Left lobe of liver (tissue), 2 donors: ENCODE data around the gene OR2L8. TPM values are rescaled to one million over a fixed set of nuclear protein-coding genes. Genes with fewer than 3 reads are reported as not detected.
A peak's percentile ranks its signal among the peaks of the same experiment; 100 is the strongest.
"Not testable (repeated sequence)": the region's sequence is repeated elsewhere in the genome, so short reads cannot be mapped to it uniquely, and the experiment has no call there.

Experiments used
- ATAC-seq: fragments of 200-7000 bp; cut with Tn5 transposase; one replicate; pipeline ENCODE4 v1.9.1; 2020; ENCODE audit warnings: mild to moderate bottlenecking, moderate library complexity
- DNase-seq: peaks from one replicate; pipeline ENCODE4 v3.0.0-alpha.2; 2020; ENCODE audit warnings: low spot score
- total RNA-seq: library from RNA; stranded (reverse); gene quantifications from one replicate; pipeline ENCODE4 v1.2.1, GENCODE V29; 2021
- donor health status: DM: no; HTN: no; CAD: no; lungs with moderate emphysema.
- donor health status: DM: no; HTN: yes; CAD: no.

The OR2L8 gene, protein sequence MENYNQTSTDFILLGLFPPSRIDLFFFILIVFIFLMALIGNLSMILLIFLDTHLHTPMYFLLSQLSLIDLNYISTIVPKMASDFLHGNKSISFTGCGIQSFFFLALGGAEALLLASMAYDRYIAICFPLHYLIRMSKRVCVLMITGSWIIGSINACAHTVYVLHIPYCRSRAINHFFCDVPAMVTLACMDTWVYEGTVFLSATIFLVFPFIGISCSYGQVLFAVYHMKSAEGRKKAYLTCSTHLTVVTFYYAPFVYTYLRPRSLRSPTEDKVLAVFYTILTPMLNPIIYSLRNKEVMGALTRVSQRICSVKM
- total RNA-seq: not detected

DNA sequence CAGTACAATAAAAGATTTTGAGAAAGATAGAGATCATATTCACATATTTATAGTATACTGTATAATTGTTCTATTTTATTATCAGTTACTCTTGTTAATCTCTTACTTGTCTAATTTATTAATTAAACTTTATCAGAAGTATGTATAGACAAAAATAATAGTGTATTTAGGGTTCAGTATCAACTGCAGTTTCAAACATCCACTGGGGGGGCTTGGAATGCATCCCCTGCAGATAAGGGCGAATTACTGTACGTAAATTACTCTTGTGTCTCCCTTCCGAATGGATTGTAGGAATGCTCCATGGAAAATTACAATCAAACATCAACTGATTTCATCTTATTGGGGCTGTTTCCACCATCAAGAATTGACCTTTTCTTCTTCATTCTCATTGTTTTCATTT lies at the start of gene OR2L8:
TSS of gene OR2L8 (plus strand) at position 301 of the 400 bp plus-strand sequence. CDS start at position 301, 0 bp downstream.
- ATAC-seq (no peak), DNase-seq (no peak)

DNA sequence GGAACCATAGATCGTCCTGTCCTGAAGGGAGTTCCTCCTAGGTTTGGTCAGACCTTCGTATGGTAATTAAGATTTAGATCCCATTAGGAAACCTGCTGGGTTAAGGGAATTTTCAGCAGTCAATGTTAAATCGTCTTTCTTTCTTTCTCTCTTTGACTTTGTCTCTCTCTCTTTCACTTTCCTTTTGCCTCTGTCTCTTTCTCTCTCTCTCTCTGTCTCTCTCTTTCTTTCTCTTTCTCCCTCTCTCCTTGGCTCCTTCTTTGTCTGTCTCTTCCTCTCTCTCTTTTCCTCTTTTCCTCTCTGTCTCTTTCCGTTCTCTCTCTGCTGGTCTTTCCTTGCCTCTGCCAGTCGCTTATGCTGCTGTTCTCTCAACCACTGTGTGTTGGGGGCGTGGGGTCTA lies 44.5 kb upstream of the OR2L8 start:
- no peak for ATAC-seq
- DNase-seq: no peak

DNA sequence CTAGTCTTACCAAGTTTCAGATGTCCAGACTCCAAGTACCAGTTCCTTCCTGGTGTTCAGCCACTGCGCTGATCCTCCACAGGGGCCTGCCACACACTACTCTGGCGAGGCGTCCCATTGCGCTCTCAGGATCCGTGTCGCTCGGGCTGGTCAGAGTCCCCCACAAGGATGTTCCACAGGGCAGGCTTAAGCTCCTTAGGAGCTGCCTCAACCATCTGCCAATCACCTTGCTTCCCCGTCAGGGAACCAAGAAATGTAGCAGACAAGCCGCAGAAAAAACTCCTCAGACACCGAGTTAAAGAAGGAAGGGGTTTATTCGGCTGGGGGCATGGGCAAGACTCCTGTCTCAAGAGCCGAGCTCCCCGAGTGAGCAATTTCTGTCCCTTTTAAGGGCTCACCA lies 43.5 kb upstream of the OR2L8 start:
- ATAC-seq (no peak), DNase-seq (no peak)

DNA sequence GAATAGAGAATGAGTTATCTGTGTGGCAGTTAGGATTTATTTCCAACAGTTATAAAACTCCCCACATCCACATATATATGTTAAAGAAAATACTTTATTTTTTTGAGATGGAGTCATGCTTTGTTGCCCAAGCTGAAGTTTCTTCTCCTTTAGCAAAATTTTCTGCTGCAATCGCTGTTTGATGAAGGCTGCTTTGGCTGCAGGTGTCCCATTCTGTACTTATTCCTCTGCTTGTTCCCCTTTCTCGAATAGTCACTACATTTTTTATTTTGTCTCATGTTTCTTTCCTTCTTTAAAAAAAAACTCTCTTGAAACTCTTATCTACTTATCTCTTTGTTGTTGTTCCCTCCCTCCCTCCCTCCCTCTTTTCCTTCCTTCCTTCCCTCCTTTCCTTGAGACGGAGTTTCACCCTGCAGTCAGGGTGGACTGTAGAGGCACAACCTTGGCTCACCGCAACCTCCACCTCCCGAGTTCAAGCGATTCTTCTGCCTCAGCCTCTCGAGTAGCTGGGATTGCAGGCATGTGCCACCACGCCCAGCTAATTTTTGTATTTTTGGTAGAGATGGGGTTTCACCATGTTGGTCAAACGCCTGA lies 42.7 kb upstream of the OR2L8 start:
- ATAC-seq (no peak), DNase-seq (no peak)

DNA sequence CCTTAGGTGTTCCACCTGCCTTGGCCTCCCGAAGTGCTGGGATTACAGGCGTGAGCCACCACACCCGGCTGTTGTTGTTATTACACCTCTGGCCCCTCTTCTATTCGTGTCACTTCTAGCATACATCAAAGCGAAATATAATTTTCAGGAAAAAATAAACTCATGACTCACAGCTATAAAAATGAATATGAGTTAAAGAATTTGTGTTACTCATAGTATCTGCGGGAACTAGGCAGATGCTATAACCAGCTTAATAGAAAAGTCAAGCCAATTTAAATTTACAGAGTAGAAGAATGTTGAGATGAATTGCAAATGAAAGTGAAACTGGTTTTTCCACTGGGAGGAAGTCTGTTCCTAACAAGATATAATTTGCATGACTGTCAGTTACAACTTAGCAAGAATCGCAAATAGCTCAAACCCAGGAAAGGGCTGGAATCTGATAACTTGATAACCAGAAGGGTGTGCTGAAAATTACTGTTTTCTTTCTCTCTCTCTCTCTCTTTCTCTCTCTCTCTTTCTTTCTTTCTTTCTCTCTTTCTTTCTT lies 42.1 kb upstream of the OR2L8 start:
- DNase-seq: no peak
- ATAC-seq: peak; percentile 64

DNA sequence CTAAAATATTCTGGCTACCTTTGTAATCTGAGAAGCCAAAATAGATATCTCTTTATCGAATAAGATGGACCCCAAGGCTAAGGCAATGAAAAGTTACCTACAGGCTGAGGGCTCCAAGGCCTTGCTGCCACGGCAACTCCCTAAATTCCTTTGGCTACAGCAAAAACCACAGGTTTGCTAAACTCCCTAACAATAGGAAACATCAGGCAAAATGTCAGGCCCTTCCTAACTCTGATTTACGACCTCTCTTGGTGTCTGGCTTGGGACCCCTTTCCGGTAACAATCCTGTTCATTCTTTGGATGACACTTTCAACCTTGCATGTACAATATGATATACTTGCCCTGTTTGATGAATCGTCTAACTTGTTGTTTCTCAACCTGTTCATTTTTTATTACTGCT lies 39.9 kb upstream of the OR2L8 start:
- no peak for ATAC-seq

DNA sequence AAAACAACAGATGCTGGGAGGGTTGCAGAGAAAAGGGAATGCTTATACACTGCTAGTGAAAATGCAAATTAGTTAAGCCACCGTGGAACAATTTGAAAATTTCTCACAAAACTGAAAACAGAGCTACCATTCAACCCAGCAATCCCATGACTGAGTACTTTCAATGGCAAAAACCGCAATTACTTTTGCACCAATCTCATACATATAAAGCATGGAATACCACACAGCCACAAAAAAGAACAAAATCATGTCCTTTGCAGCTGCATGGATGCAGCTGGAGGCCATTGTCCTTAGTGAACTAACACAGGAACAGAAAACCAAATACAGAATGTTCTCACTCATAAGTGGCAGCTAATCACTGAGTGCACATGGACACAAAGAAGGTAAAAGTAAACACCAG lies 34.9 kb upstream of the OR2L8 start:
- no peak for ATAC-seq
- DNase-seq: no peak

More for the DNA sequence above, 39.9 kb upstream of the OR2L8 start:
- no peak for DNase-seq

DNA sequence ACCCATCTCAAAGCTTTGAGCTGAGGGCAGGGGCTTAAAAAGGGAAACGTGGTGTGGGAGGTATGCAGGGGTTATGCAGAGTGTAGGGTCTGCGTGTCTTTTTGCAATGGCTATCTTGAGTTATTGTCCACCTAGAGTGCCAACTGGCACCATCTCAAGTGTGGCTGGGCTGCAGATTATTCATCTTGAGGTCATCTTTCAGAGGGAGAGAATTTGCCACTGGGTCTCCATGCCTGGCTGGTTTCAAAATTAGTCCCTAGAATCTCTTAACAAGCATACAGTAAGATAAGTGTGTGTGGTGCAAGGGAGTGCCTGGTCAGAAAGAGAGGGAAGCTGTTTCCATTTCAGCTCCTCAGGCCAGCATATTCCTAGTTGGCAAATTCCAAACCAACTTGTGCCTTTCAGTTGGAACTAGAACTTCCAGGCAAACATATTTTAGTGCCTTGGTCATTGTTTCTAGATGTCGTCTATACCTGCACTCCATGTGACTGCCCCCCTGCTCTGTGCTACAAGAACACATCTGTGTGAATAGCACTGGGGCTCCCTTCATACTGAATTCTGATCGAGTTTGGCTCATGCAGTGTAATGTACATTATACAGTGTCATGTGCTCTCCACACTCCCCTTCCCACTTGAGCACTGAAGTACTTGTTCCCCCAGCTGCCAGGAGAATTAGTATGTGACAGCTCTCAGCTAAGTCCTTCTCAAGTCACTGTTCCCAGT lies 33.6 kb upstream of the OR2L8 start:
- DNase-seq (no peak), ATAC-seq (no peak)

DNA sequence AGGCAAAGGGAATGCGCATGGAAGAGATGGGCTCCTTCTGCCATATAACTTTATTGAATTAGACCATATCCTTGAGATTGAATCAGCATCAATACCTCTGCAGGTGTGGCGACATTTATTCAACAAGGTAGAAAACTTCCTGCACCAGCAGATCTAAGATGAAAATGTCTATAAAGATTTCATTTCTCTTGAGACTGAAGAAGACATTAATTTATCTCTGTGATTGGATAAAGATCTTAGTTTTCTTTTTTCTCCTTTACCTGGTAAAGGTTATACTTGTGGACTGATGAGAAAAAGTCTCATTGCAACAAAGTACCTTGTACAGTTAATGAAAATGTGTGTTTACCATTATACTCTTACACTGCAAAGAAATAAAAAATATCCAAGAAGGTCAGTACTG lies 28.7 kb upstream of the OR2L8 start, which contains the start of gene OR2T8:
TSS of gene OR2T8 (plus strand) at position 301 of the 400 bp plus-strand sequence. CDS start 766 bp downstream, outside the sequence.
- no peak for ATAC-seq
- no peak for DNase-seq

DNA sequence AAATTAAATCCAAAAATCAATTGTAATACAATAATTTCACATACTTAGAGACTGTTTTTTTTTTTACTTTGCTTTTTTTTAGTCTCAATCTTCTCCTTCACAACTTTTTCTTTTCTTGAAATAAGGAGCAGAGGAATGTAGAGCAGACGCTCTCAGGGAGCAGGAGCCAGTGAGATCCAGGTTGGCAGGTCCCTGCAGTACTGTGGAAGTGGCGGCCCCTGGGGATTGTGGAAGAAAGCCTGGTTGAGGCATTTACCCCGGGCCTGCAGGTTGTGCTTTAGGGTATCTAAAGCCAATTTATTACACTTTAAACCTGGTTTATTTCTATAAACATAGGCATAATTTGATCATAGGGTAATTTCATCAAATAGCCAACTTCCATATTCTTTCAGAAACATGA lies 24.7 kb upstream of the OR2L8 start:
- no peak for ATAC-seq
- DNase-seq: no peak

DNA sequence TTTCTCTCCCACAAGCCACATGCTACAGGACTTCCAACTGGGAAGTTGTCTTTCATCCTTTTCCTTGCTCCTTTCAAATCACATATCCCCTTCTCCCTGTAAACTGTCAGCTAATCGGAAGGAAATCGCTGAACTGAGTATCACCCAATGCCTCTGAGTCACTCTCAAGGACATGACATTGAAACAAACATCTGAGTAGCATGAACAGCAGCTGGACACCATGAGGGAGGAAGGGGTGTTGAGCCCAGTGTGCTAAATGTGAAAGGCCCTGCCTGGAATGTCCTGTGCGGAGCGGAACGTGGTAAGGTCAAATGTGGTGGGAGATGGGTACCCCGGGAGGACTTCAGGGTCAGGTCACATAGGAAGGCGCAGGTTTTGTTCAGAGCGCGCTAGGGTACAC lies 23.8 kb upstream of the OR2L8 start, which contains the start of gene OR2AJ1:
TSS of gene OR2AJ1 (plus strand) at position 22 of the 400 bp plus-strand sequence. CDS start 8,880 bp downstream, outside the sequence.
- DNase-seq: no peak
- no peak for ATAC-seq

DNA sequence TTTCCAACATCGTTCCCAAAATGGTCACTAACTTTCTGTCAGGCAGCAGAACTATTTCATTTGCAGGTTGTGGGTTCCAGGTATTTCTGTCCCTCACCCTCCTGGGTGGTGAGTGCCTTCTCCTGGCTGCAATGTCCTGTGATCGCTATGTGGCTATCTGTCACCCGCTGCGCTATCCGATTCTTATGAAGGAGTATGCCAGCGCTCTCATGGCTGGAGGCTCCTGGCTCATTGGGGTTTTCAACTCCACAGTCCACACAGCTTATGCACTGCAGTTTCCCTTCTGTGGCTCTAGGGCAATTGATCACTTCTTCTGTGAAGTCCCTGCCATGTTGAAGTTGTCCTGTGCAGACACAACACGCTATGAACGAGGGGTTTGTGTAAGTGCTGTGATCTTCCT lies 14.7 kb upstream of the OR2L8 start:
- DNase-seq (no peak), ATAC-seq (no peak)

DNA sequence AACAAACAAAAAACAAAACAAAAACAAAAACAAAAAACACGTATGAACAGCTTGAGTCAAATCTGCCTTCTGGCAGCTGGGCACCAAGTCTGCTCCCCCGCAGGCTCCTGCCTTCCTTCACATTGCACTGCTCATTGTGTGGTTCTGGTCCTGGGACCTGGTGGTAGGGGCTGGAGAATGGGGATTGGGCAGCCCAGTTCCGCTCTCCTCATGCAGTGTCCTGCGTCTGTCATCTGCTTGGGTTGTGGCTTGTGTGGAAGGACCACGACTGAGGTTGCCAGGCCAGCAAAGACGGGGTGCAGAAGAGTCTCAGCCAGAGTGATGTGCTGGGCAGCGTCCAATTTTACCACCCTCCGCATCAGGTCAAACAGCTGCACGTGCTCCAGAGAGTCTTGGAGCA lies 12.9 kb upstream of the OR2L8 start:
- no peak for DNase-seq
- ATAC-seq: no peak

DNA sequence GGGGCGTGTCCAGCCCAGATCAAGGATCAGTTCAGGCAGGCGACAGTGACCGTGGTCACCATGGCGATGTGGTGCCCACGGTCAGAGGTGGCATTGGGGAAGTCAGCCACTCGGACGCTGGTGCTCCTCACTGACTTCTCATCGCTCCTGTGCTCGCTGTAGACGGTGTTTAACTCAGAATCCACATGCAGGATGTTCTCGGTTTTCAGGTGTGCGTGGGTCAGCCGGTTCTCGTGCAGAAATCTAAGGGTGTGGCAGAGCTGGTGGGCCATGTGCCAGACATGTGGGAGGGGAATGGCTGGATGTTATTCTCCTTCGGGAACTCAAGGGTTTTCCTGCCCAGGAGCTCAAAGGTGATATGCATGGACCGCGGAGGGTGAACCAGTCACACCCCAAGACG lies 12.2 kb upstream of the OR2L8 start:
- DNase-seq (no peak), ATAC-seq (no peak)

DNA sequence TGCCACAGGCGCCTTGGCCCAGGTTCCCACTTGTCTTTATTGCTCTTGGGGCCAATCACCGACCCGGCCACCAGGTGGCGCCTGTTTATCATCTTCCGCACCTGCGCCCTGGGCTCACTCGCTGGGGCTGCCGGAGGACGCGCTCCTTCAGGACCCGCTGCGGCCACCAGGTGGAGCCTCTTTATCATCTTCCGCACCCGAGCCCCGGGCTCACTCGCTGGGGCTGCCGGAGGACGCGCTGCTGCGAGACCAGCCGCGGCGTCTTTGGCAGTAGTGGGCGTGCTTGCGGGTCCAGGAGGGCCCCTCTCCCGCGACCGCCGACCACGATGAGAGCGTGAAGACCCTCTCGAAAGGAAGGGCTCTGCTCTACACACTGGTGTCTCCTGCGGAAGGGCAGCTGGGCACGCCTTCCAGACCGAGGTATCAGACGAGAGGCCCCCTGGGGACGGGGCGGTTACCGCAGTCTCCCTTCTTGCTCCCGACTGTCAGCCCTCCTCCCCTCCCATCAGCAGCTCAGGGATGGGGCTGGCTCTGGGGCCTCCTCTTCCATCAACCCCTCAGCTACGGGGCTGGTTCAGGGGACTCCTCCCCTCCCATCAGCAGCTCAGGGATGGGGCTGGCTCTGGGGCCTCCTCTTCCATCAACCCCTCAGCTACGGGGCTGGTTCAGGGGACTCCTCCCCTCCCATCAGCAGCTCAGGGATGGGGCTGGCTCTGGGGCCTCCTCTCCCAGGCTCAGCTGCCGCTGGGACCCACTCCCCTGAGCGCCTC lies 11.5 kb upstream of the OR2L8 start:
- not testable (repeated sequence) for DNase-seq
- peak; percentile 65 for ATAC-seq

DNA sequence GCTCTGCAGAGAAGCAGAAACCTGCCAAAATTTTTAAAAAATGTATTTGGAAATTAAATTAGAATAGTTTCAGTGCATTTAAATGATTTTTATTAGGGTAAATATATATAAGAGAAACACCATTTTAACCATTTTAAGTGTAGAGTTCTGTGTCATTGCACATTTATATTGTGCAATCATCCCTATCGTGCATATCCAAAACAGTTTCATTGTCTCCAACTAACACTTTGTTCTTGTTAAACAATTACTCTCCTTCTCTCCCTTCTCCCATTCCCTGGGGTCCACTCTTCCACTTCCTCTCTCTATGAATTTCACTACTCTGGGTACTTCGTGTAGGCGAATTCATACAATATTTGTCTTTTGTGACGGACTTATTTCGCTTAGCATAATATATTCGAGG lies 6.0 kb upstream of the OR2L8 start:
- DNase-seq: no peak
- ATAC-seq: no peak

DNA sequence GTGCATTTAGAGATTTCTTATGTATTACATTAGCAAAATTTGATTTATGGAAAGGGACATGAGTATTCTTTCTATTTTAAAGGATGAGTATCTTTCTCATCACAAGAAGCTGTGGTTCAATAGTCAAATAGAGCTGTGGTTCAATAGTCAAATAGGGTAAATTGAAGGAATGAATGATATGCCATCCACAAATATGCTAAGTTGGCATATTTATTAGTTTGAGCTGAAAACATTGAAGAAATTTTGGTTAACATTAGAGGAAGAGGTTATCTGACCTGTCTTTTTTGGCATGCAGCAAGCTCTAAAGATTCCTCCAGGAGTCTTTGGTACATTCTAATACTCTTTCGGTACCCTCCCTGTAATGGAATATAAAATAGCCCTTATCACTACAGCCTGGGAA lies 4.8 kb downstream of the OR2L8 start:
- ATAC-seq: no peak

DNA sequence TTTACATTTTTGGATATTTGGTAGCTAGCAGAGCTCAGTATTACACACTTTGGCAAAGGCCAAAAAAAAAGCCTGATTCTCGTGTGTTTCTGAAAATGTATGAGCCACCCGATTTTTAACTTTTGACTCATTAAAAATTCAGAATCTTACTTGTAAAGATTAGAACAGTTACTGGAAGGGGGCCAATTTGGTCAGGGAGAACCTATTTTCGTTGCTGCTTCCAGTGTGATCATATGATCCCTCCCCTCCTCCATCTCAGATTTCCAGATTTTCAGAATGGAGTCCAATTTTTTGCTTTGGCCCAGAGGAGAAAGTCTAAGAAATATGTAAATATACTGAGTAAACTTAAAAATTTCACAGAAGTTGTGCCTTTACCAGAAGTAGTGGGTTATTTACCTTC lies 13.1 kb downstream of the OR2L8 start:
- DNase-seq (no peak), ATAC-seq (no peak)

More for the DNA sequence above, 4.8 kb downstream of the OR2L8 start:
- DNase-seq: no peak

DNA sequence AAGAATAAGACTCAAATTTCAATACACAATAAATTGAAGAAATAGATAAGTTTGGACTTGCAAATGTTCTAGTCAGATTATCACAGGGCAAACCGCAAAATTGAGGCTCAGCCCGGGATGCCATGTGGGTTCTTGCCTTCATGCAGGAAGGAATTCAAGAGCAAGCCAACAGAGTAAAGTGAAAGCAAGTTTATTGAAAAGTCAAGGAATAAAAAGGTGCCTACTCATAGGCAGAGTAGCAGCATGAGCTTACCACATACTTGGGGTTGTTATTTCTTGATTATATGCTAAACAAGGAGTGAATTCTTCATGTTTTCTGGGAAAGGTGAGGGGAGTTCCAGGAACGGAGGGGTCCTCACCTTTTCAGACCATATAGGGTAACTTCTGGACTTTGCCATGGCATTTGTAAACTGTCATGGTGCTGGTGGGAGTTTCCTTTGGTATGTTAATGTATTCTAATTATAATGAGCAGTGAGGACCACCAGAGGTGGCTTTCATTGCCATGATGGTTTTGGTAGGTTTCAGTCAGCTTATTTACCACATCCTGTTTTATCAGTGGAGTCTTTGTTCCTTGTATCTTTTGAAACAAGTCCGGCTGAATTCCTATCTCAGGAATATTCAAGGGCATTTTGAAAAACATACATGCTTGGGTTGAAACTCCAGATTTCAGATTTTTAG lies 14.4 kb downstream of the OR2L8 start:
- no peak for ATAC-seq
- no peak for DNase-seq

DNA sequence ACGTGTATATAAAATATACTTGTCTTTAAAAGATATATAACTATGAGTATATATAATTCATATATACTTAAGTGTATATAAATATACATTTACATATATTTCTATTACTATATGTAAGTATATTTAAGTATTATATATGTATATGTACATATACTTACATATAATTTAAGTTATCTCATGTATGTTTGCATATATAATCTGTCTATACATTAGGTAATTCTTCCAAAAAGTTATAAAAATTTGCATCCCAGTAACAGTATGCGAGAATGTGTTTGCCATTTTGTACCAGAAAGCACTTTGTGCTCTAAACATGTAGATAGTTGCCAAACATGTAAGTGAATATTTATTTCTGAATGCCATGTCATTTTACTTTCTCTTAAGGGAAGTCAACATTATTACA lies 16.3 kb downstream of the OR2L8 start, which contains the start of gene OR2AK2:
TSS of gene OR2AK2 (plus strand) at position 301 of the 400 bp plus-strand sequence. CDS start 144 bp downstream, outside the sequence.
- DNase-seq (no peak), ATAC-seq (no peak)
